IMR-90 (cell line): ENCODE results near the gene SRC. TPM values are rescaled to one million over a fixed set of nuclear protein-coding genes. Genes with fewer than 3 reads are reported as not detected.

Experiments used
- ATAC-seq: fragments of 200-7000 bp; cut with Tn5 transposase; 2 replicates; pipeline ENCODE4 v1.9.1; 2020; ENCODE audit warnings: low read depth, mild to moderate bottlenecking, moderate library complexity
- BruUV-seq: library from RNA; stranded (reverse); fragments of 400-500 nt; replicated peaks from 2 replicates; lab custom pipeline; 2021; lab: Mats Ljungman, UMichigan
- CTCF ChIA-PET: fragments of 300-600 bp; formaldehyde crosslinking; extraction: SDS; loops from one replicate; lab custom pipeline; 2021; ENCODE audit warnings: antibody characterized with exemption; lab: Yijun Ruan, JAX
- POLR2A ChIA-PET: fragments of 300-600 bp; sonication (Branson Sonifier 250); formaldehyde crosslinking; loops from one replicate; lab custom pipeline; 2022; ENCODE audit warnings: antibody characterized with exemption; ENCODE audit not compliant: unreplicated experiment; lab: Charles Lee
- DNase-seq: peaks from one replicate; pipeline ENCODE4 v3.0.0; 2013
- H2AFZ ChIP-seq: replicated peaks from 2 replicates; pipeline ENCODE3; 2013; ENCODE audit warnings: low read length, mild to moderate bottlenecking; ENCODE audit not compliant: poor library complexity
- H2AK5ac ChIP-seq: 2 replicates; pipeline ENCODE4 v1.6.1; 2013; ENCODE audit warnings: low read depth, low read length, inconsistent platforms
- H2AK9ac ChIP-seq: replicated peaks from 2 replicates; pipeline ENCODE3; 2013; ENCODE audit warnings: mild to moderate bottlenecking, low read depth, low read length, moderate library complexity; ENCODE audit not compliant: poor library complexity
- H2BK120ac ChIP-seq: 2 replicates; pipeline ENCODE4 v1.6.1; 2013; ENCODE audit warnings: low read depth, low read length, inconsistent platforms
- H2BK15ac ChIP-seq: 3 replicates; pipeline ENCODE4 v1.6.1; 2013; ENCODE audit warnings: low read depth, low read length, inconsistent platforms
- H2BK20ac ChIP-seq: 2 replicates; pipeline ENCODE4 v1.6.1; 2013; ENCODE audit warnings: low read depth, mild to moderate bottlenecking, inconsistent platforms, low read length, moderate library complexity
- H2BK5ac ChIP-seq: 2 replicates; pipeline ENCODE4 v1.6.1; 2013; ENCODE audit warnings: mild to moderate bottlenecking, low read depth, low read length, inconsistent platforms; ENCODE audit not compliant: poor library complexity, severe bottlenecking
- H3K14ac ChIP-seq: replicated peaks from 2 replicates; pipeline ENCODE4 v1.6.1; 2013; ENCODE audit warnings: low read depth, low read length, inconsistent platforms
- H3K18ac ChIP-seq: 2 replicates; pipeline ENCODE4 v1.6.1; 2013; ENCODE audit warnings: low read depth, low read length, control low read depth
- H3K23ac ChIP-seq: 2 replicates; pipeline ENCODE4 v1.6.1; 2013; ENCODE audit warnings: low read depth, low read length, inconsistent platforms
- H3K27ac ChIP-seq: 2 replicates; pipeline ENCODE4 v1.5.1; 2013; ENCODE audit warnings: mild to moderate bottlenecking, control low read depth, low read length; ENCODE audit not compliant: insufficient read depth
- H3K27me3 ChIP-seq: 2 replicates; pipeline ENCODE4 v1.6.1; 2013; ENCODE audit warnings: low read length; ENCODE audit not compliant: control insufficient read depth, insufficient read depth
- H3K36me3 ChIP-seq: 2 replicates; pipeline ENCODE4 v1.6.1; 2013; ENCODE audit warnings: low read length, mixed read lengths; ENCODE audit not compliant: control insufficient read depth, insufficient read depth
- H3K4ac ChIP-seq: 2 replicates; pipeline ENCODE4 v1.6.1; 2013; ENCODE audit warnings: low read depth, low read length, inconsistent platforms
- H3K4me1 ChIP-seq: 2 replicates; pipeline ENCODE4 v1.6.1; 2013; ENCODE audit warnings: low read length, mixed read lengths; ENCODE audit not compliant: control insufficient read depth, insufficient read depth
- H3K4me2 ChIP-seq: 2 replicates; pipeline ENCODE4 v1.6.1; 2013; ENCODE audit warnings: low read depth, mild to moderate bottlenecking, control low read depth, low read length, moderate library complexity
- H3K4me3 ChIP-seq: 2 replicates; pipeline ENCODE4 v1.5.1; 2013; ENCODE audit warnings: low read depth, mild to moderate bottlenecking, control low read depth, low read length, moderate library complexity; ENCODE audit not compliant: insufficient read depth
- H3K56ac ChIP-seq: 2 replicates; pipeline ENCODE4 v1.6.1; 2013; ENCODE audit warnings: low read length, inconsistent platforms; ENCODE audit not compliant: insufficient read depth; ENCODE audit errors: extremely low read depth
- H3K79me1 ChIP-seq, 2 experiments: 2 replicates each; pipeline ENCODE4 v1.6.1; 2013; ENCODE audit warnings: low read length in 2 of 2, inconsistent platforms in 1 of 2, low read depth in 1 of 2
- H3K9ac ChIP-seq: 2 replicates; pipeline ENCODE4 v1.6.1; 2013; ENCODE audit warnings: low read depth, low read length, control low read depth
- H3K9me1 ChIP-seq: 2 replicates; pipeline ENCODE4 v1.6.1; 2013; ENCODE audit warnings: low read length, inconsistent platforms; ENCODE audit not compliant: insufficient read depth
- H3K9me3 ChIP-seq: 2 replicates; pipeline ENCODE4 v1.6.1; 2013; ENCODE audit warnings: low read length; ENCODE audit not compliant: control insufficient read depth, insufficient read depth
- H4K20me1 ChIP-seq: 2 replicates; pipeline ENCODE4 v1.6.1; 2013; ENCODE audit warnings: low read length, inconsistent platforms; ENCODE audit not compliant: insufficient read depth
- H4K5ac ChIP-seq: 2 replicates; pipeline ENCODE4 v1.6.1; 2013; ENCODE audit warnings: mild to moderate bottlenecking, low read depth, low read length, control low read depth
- H4K8ac ChIP-seq, 2 experiments: 2 replicates each; pipeline ENCODE4 v1.6.1; 2013; ENCODE audit warnings: low read depth in 2 of 2, low read length in 2 of 2, control low read depth in 1 of 2, inconsistent platforms in 1 of 2
- H4K91ac ChIP-seq: 2 replicates; pipeline ENCODE4 v1.6.1; 2013; ENCODE audit warnings: low read depth, low read length, inconsistent platforms; ENCODE audit not compliant: insufficient read depth
- BHLHE40 ChIP-seq: fragments of 150-350 bp; IDR thresholded peaks from 2 replicates; pipeline ENCODE4 v1.6.1; 2016; ENCODE audit warnings: mild to moderate bottlenecking, low read depth, low read length
- CEBPB ChIP-seq: IDR thresholded peaks from 2 replicates; pipeline ENCODE4 v1.6.1; 2012; ENCODE audit warnings: low read depth, low read length, improper control_type of control experiment
- MAZ ChIP-seq: IDR thresholded peaks from 2 replicates; pipeline ENCODE4 v1.6.1; 2012; ENCODE audit warnings: low read depth, mild to moderate bottlenecking, low read length, improper control_type of control experiment, moderate library complexity, borderline replicate concordance
- POLR2A ChIP-seq: IDR thresholded peaks from 2 replicates; pipeline ENCODE4 v1.6.1; 2012; ENCODE audit warnings: mild to moderate bottlenecking, low read depth, low read length
- RCOR1 ChIP-seq: IDR thresholded peaks from 2 replicates; pipeline ENCODE4 v1.6.1; 2012; ENCODE audit warnings: mild to moderate bottlenecking, low read length, improper control_type of control experiment; ENCODE audit not compliant: insufficient replicate concordance
- RFX5 ChIP-seq: IDR thresholded peaks from 2 replicates; pipeline ENCODE4 v1.8.0; 2012; ENCODE audit warnings: low read depth, mild to moderate bottlenecking, low read length, moderate library complexity
- SMC3 ChIP-seq: fragments of 150-350 bp; IDR thresholded peaks from 2 replicates; pipeline ENCODE4 v1.6.1; 2016; ENCODE audit warnings: low read depth, mild to moderate bottlenecking, antibody characterized with exemption, low read length, moderate library complexity
- WGBS, 2 experiments: methylation state at CpG; one replicate each; pipeline versions ENCODE4 v1.1.5 to v1.1.7; 2013; ENCODE audit warnings: missing lambda C conversion rate in 2 of 2; ENCODE audit not compliant: insufficient read length in 1 of 2; ENCODE audit errors: extremely low coverage in 2 of 2; 5-methylcytosine and 5-hydroxymethylcytosine counted together
- dilution Hi-C: fragments of 300-500 bp; cut with HindIII; formaldehyde crosslinking; loops from one replicate; pipeline ENCODE4 v1.14.3; 2018; ENCODE audit warnings: low sequenced_read_pairs; ENCODE audit not compliant: unreplicated experiment
- in situ Hi-C: fragments of 300-500 bp; cut with MboI; formaldehyde crosslinking; loops from 3 replicates; pipeline ENCODE4 v1.14.3; 2019; ENCODE audit warnings: low sequenced_read_pairs, inconsistent platforms, mixed read lengths
- intact Hi-C: fragments of 100-400 bp; cut with micrococcal nuclease; formaldehyde crosslinking; loops from 2 replicates; pipeline ENCODE4 v1.10.0; 2022
- polyA plus RNA-seq, 3 experiments: library from polyadenylated mRNA; depleted of rRNA; stranded (reverse); fragments of >200 nt; gene quantifications; 2 replicates each; pipeline ENCODE4 v1.2.3, GENCODE V29; 2012; ENCODE audit warnings: low replicate concordance in 1 of 3
- total RNA-seq: library from RNA; depleted of rRNA; stranded (reverse); fragments of >200 nt; gene quantifications from 2 replicates; pipeline ENCODE4 v1.2.3, GENCODE V29; 2012
- TF ChIP-seq, protein P1 (sequence below): fragments of 150-350 bp; IDR thresholded peaks from 2 replicates; pipeline ENCODE4 v1.6.1; 2017; ENCODE audit warnings: mild to moderate bottlenecking, antibody characterized with exemption, low read length, low read depth
- TF ChIP-seq, protein P2 (sequence below): conservative IDR thresholded peaks from 2 replicates; pipeline ENCODE4 v1.5.1; 2012; ENCODE audit warnings: mild to moderate bottlenecking, low read depth, low read length, improper control_type of control experiment
- TF ChIP-seq, protein P3 (sequence below): fragments of 150-350 bp; IDR thresholded peaks from 2 replicates; pipeline ENCODE4 v1.6.1; 2016; ENCODE audit warnings: low read depth, mild to moderate bottlenecking, low read length, moderate library complexity, borderline replicate concordance

Gene SRC
- total and polyA plus RNA-seq, 2 of the 4 experiments (the other 2 are of a cell fraction) = 7.0 to 24.2 TPM

GRCh38 chr20:37378420-37378784 is 32.5 kb downstream of the SRC start:
- H2AK5ac ChIP-seq = peak overlapping the region; percentile 51; the same call in 1 of the 2 replicates
- H3K4me3 ChIP-seq = no peak overlapping the region
- no peak overlapping the region for H3K4me2 ChIP-seq
- H2BK120ac ChIP-seq = no peak overlapping the region
- no peak overlapping the region for H4K5ac ChIP-seq
- H3K9me3 ChIP-seq = no peaks in the 10 kb centered on the region
- H2AFZ ChIP-seq = no peak overlapping the region
- no TSS peak for BruUV-seq
- dilution Hi-C loops = no loop called here
- peak overlapping the region; percentile 81 for H2BK5ac ChIP-seq
- no peak overlapping the region for H3K9ac ChIP-seq
- H3K27me3 ChIP-seq = no peaks in the 10 kb centered on the region
- H4K20me1 ChIP-seq = peaks cover 7% of the 10 kb centered on the region; the same call in 1 of the 2 replicates
- H3K4ac ChIP-seq = peak overlapping the region; percentile 18; the same call in 1 of the 2 replicates
- 100% methylated on average over 1 of the region's 6 CpGs; no CpG with 5 or more reads in 1 of the 2 experiments for WGBS, 2 experiments
- peaks cover 15% of the 10 kb centered on the region for H3K4me1 ChIP-seq
- H3K14ac ChIP-seq = no peak overlapping the region
- ChIA-PET POLR2A (no interaction called here), CTCF (interaction anchor here (0.7 to 1.1 kb wide), 2 partner anchors 9 to 101 kb away, joined by 3 to 5 read pairs; no protein-coding TSS in a partner anchor)
- H2BK15ac ChIP-seq = no peak overlapping the region
- H3K9me1 ChIP-seq = peaks cover 6% of the 10 kb centered on the region; the same call in 1 of the 2 replicates
- H3K23ac ChIP-seq = no peak overlapping the region
- H3K27ac ChIP-seq = peak overlapping the region; percentile 52; the same call in 1 of the 2 replicates
- intact Hi-C loops = no loop called here
- no peak for ATAC-seq
- no peak overlapping the region for H3K56ac ChIP-seq
- TF ChIP-seq, protein P1, sequence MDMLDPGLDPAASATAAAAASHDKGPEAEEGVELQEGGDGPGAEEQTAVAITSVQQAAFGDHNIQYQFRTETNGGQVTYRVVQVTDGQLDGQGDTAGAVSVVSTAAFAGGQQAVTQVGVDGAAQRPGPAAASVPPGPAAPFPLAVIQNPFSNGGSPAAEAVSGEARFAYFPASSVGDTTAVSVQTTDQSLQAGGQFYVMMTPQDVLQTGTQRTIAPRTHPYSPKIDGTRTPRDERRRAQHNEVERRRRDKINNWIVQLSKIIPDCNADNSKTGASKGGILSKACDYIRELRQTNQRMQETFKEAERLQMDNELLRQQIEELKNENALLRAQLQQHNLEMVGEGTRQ = no peak
- no peak for TF ChIP-seq RFX5
- TF ChIP-seq BHLHE40 = no peak
- TF ChIP-seq MAZ = no peak
- TF ChIP-seq, protein P2, sequence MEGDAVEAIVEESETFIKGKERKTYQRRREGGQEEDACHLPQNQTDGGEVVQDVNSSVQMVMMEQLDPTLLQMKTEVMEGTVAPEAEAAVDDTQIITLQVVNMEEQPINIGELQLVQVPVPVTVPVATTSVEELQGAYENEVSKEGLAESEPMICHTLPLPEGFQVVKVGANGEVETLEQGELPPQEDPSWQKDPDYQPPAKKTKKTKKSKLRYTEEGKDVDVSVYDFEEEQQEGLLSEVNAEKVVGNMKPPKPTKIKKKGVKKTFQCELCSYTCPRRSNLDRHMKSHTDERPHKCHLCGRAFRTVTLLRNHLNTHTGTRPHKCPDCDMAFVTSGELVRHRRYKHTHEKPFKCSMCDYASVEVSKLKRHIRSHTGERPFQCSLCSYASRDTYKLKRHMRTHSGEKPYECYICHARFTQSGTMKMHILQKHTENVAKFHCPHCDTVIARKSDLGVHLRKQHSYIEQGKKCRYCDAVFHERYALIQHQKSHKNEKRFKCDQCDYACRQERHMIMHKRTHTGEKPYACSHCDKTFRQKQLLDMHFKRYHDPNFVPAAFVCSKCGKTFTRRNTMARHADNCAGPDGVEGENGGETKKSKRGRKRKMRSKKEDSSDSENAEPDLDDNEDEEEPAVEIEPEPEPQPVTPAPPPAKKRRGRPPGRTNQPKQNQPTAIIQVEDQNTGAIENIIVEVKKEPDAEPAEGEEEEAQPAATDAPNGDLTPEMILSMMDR = no peak
- no peak for TF ChIP-seq SMC3
- TF ChIP-seq RCOR1 = no peak
- TF ChIP-seq, protein P3, sequence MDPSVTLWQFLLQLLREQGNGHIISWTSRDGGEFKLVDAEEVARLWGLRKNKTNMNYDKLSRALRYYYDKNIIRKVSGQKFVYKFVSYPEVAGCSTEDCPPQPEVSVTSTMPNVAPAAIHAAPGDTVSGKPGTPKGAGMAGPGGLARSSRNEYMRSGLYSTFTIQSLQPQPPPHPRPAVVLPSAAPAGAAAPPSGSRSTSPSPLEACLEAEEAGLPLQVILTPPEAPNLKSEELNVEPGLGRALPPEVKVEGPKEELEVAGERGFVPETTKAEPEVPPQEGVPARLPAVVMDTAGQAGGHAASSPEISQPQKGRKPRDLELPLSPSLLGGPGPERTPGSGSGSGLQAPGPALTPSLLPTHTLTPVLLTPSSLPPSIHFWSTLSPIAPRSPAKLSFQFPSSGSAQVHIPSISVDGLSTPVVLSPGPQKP = no peak
- TF ChIP-seq CEBPB = no peak
- no peak for TF ChIP-seq POLR2A
- in situ Hi-C loops = no loop called here
- H2BK20ac ChIP-seq = peak overlapping the region; percentile 53; the same call in 1 of the 2 replicates
- no peak overlapping the region for H3K18ac ChIP-seq
- no peak overlapping the region; a peak in 1 of 4 replicates for H4K8ac ChIP-seq
- peaks cover 16% of the 10 kb centered on the region for H3K36me3 ChIP-seq
- peak overlapping the region; percentile 48 for H2AK9ac ChIP-seq
- no peak for DNase-seq
- 0 out of 2 replicates have a peak overlapping the region, but pooled peaks have one; percentile 20 for H4K91ac ChIP-seq
- H3K79me1 ChIP-seq = peaks cover 23 to 59% of the 10 kb centered on the region in 2 experiments
